DOHH2 (cell line): Measurements from ENCODE around the gene REEP3.

ENCODE experiments used
- H3F3A ChIP-seq: fragments of 200-600 bp; sonication (generic), shearing (Covaris generic); 2 replicates; pipeline ENCODE4 v1.6.0; 2016; ENCODE audit warnings: antibody characterized with exemption, mild to moderate bottlenecking; ENCODE audit not compliant: control insufficient read depth, insufficient read depth
- H3K27ac ChIP-seq: fragments of 200-600 bp; sonication (generic); 2 replicates; pipeline ENCODE4 v1.5.1; 2014; ENCODE audit warnings: low read depth, mild to moderate bottlenecking, low read length, moderate library complexity
- H3K27me3 ChIP-seq: fragments of 200-600 bp; sonication (generic); 2 replicates; pipeline ENCODE4 v1.6.1; 2014; ENCODE audit warnings: mild to moderate bottlenecking, low read length, mixed read lengths; ENCODE audit not compliant: control insufficient read depth
- H3K36me3 ChIP-seq: fragments of 200-600 bp; sonication (generic); 2 replicates; pipeline ENCODE4 v1.6.1; 2014; ENCODE audit warnings: mild to moderate bottlenecking, low read length, moderate library complexity, mixed read lengths; ENCODE audit not compliant: control insufficient read depth
- H3K4me1 ChIP-seq: fragments of 200-600 bp; sonication (generic); 2 replicates; pipeline ENCODE4 v1.6.1; 2014; ENCODE audit warnings: mild to moderate bottlenecking, low read length, mixed read lengths; ENCODE audit not compliant: control insufficient read depth
- H3K4me2 ChIP-seq: fragments of 200-600 bp; sonication (generic); 2 replicates; pipeline ENCODE4 v1.6.0; 2014; ENCODE audit warnings: mild to moderate bottlenecking, low read length, moderate library complexity
- H3K4me3 ChIP-seq: fragments of 200-600 bp; sonication (generic); 2 replicates; pipeline ENCODE4 v1.5.1; 2014; ENCODE audit warnings: mild to moderate bottlenecking, low read length, mixed read lengths
- H3K79me2 ChIP-seq: fragments of 200-600 bp; sonication (generic); 2 replicates; pipeline ENCODE4 v1.6.1; 2014; ENCODE audit warnings: mild to moderate bottlenecking, low read length, mixed read lengths; ENCODE audit not compliant: control insufficient read depth
- H3K9me2 ChIP-seq: fragments of 200-600 bp; sonication (generic); replicated peaks from 2 replicates; pipeline ENCODE4 v1.6.1; 2014; ENCODE audit warnings: mild to moderate bottlenecking, low read length, mixed read lengths; ENCODE audit not compliant: control insufficient read depth
- H3K9me3 ChIP-seq: fragments of 200-600 bp; sonication (generic); 2 replicates; pipeline ENCODE4 v1.6.1; 2014; ENCODE audit warnings: antibody characterized with exemption, low read length, mixed read lengths; ENCODE audit not compliant: control insufficient read depth, insufficient read depth
- H4K20me1 ChIP-seq: fragments of 200-600 bp; sonication (generic); 2 replicates; pipeline ENCODE4 v1.6.0; 2014; ENCODE audit warnings: low read depth, mild to moderate bottlenecking, antibody characterized with exemption, low read length, moderate library complexity; ENCODE audit not compliant: control insufficient read depth, insufficient read depth
- CTCF ChIP-seq: fragments of 200-600 bp; sonication (generic); IDR thresholded peaks from one replicate; pipeline ENCODE4 v1.5.1; 2014; ENCODE audit warnings: antibody characterized with exemption, mild to moderate bottlenecking, low read depth, low read length; ENCODE audit not compliant: poor library complexity, severe bottlenecking
- EZH2phosphoT487 ChIP-seq: fragments of 200-600 bp; sonication (generic); IDR thresholded peaks from 2 replicates; pipeline ENCODE4 v1.6.1; 2017; ENCODE audit warnings: borderline replicate concordance, mild to moderate bottlenecking, antibody characterized with exemption, low read length, moderate library complexity, mixed read lengths

Gene REEP3

GRCh38 chr10:63582690-63583089 is 61.5 kb downstream of the REEP3 start:
- H3K4me3 ChIP-seq, result no peak overlapping the region
- no peak for TF ChIP-seq EZH2phosphoT487
- TF ChIP-seq CTCF, result no peak
- H3K9me2 ChIP-seq, result no peaks in the 10 kb centered on the region
- no peak overlapping the region for H3K27ac ChIP-seq
- no peaks in the 10 kb centered on the region for H3K27me3 ChIP-seq
- H3K4me1 ChIP-seq, result no peaks in the 10 kb centered on the region
- H3K36me3 ChIP-seq, result no peaks in the 10 kb centered on the region
- no peak overlapping the region for H3K4me2 ChIP-seq
- H3F3A ChIP-seq, result no peaks in the 10 kb centered on the region
- no peaks in the 10 kb centered on the region for H3K79me2 ChIP-seq
- H3K9me3 ChIP-seq, result no peaks in the 10 kb centered on the region
- H4K20me1 ChIP-seq, result no peaks in the 10 kb centered on the region

- Histone ChIP-seq H3K9me2 (no peaks in the 10 kb centered on the region), H3K9me3 (no peaks in the 10 kb centered on the region), H3K36me3 (no peaks in the 10 kb centered on the region), H3F3A (no peaks in the 10 kb centered on the region), H3K79me2 (no peaks in the 10 kb centered on the region), H4K20me1 (no peaks in the 10 kb centered on the region), H3K27me3 (no peaks in the 10 kb centered on the region), H3K4me3 (no peak overlapping the region), H3K4me1 (no peaks in the 10 kb centered on the region), H3K27ac (no peak overlapping the region), H3K4me2 (no peak overlapping the region)
- TF ChIP-seq EZH2phosphoT487, result no peak
- TF ChIP-seq CTCF, result no peak
Measured at GRCh38 chr10:63583397-63583796, 62.2 kb downstream of the REEP3 start.

- Histone ChIP-seq H3K9me3 (no peaks in the 10 kb centered on the region), H3K36me3 (no peaks in the 10 kb centered on the region), H3K27ac (no peak overlapping the region), H3K4me1 (no peaks in the 10 kb centered on the region), H3K79me2 (no peaks in the 10 kb centered on the region), H3K27me3 (no peaks in the 10 kb centered on the region), H3F3A (no peaks in the 10 kb centered on the region), H3K4me3 (no peak overlapping the region), H3K9me2 (no peaks in the 10 kb centered on the region), H4K20me1 (no peaks in the 10 kb centered on the region), H3K4me2 (no peak overlapping the region)
- no peak for TF ChIP-seq EZH2phosphoT487
- TF ChIP-seq CTCF, result no peak
Measured at GRCh38 chr10:63583909-63584724, 62.9 kb downstream of the REEP3 start.
